Erythroblast (primary cell): ENCODE measurements around the gene AGBL4.
"Not testable (repeated sequence)": the region's sequence is repeated elsewhere in the genome, so short reads cannot be mapped to it uniquely, and the experiment has no call there.

Experiments
- DNase-seq, 2 experiments: peaks; one replicate each; lab custom pipeline; 2025; lab: John Stamatoyannopoulos, UW
- GATA1 ChIP-seq: IDR thresholded peaks from 2 replicates; pipeline ENCODE4 v1.6.1; 2011; ENCODE audit warnings: low read depth, mild to moderate bottlenecking, control low read depth, low read length, moderate library complexity
- POLR2A ChIP-seq: IDR thresholded peaks from 2 replicates; pipeline ENCODE4 v1.6.1; 2011; ENCODE audit warnings: mild to moderate bottlenecking, low read length

AGBL4 gene

GRCh38 chr1:49337251-49337650 is 686.5 kb downstream of the AGBL4 start:
- TF ChIP-seq POLR2A: no peak
- no peak for TF ChIP-seq GATA1
- no peak for DNase-seq

- TF ChIP-seq POLR2A: no peak
- no peak for TF ChIP-seq GATA1
- no peak for DNase-seq
Measured at GRCh38 chr1:49333906-49334305, 689.8 kb downstream of the AGBL4 start.

DNA sequence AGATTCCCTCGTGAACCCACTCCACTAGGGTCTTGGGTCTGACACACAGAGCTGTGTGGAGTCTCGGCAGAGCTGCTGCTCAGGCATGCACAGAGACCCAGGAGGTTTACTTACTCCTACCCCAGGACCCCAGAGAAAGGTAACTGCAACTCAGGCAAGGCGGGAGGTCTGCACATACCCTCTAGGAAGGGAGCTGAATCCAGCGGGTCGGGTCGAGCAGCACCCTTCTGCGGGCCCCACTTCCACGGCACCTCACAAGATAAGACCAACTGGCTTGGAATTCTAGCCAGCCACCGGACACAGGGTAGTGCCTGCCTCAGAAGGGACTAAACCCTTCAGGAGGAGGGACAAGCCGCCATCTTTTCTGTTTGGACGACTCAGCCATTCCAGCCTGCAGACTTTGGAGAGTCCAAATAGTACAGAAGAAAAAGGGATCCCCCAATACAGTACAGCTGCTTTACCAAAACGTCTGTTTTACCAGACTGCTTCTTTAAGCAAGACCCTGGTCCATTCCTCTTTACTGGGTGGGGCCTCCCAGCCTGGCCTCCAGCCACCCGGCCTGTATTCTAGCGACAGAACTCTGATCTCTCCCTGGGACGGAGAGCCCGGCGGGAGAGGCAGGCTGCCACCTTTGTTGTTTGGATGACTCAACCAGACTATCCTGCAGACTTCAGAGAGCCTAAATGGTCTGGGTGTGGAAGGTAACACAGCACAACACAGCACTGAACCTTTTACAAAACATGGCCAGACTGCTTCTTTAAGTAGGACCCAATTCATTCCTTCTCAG is 692.5 kb downstream of the AGBL4 start:
- DNase-seq: no peak
- TF ChIP-seq GATA1: no peak
- TF ChIP-seq POLR2A: no peak

DNA sequence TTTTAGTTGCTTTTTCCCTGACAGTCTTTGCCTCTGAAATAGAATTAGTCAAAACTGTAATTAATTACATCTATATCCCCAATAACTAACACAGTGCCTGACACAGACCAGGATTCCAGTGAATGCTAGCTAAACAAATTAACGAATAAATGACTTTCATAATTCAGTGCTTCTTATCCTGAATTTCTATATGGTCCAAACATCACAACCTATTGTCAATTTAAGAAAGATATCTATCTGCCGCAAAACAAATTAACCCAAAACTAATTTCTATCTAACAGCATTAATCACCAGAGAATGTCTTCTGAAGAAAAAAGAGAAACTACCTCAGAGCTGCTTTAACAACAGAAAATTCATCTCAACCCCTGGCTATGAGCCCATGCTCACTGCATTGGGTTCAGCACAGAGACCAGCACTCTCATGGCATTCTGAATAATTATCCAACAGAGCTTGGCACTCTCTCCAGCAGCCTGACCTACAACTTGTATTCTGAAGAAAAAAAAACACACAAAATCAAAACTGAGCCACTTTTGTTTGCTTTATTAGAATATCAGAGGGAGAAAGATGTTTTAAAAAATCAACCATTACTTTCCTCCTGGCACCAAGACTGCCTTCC is 699.7 kb downstream of the AGBL4 start:
- TF ChIP-seq POLR2A (no peak), GATA1 (no peak)
- DNase-seq: no peak

- not testable (repeated sequence) for DNase-seq
Measured at GRCh38 chr1:49320493-49320892, 703.3 kb downstream of the AGBL4 start.

DNA sequence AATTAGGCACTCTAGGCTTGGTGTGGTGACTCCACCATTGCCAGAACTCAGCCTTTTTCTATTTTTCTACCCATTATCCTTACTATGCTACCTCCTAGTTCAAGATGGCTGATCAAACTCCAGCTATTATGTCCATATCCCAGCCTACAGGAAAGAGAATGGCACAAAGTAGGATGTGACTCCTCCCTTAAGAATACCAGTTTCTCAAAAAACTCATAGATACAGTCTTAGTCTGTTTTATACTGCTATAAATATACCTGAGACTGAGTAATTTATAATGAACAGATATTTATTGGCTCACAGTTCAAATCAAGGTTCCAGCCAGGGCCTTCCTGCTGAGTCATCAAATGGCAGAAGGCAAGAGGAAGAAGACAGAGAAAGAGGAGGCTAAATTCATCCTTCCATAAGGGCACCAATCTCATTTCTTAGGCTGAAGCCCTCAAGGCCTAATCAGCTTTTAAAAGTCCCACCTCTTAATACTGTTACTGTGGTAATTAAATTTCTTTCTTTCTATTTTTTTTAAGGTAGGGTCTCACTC is 704.3 kb downstream of the AGBL4 start:
- no peak for DNase-seq
- TF ChIP-seq GATA1 (no peak), POLR2A (no peak)

DNA sequence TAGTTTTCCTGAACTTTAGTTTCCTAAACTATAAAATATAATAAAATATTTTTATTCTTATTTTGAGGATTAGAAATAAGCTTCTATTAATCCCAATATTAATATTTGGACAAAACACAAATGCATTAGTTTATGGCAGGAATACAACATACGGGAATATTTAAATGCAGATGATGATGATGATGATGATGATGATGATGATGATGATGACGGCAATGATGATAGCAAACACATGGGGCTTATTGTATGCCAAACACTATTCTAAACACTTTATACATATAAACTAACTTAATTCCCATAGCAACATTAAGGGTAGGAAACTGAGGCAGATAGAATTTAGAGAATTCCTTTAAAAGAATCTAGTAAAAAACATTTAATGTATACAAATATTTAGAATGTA is 705.5 kb downstream of the AGBL4 start:
- DNase-seq: no peak
- TF ChIP-seq POLR2A: no peak
- TF ChIP-seq GATA1: no peak

DNA sequence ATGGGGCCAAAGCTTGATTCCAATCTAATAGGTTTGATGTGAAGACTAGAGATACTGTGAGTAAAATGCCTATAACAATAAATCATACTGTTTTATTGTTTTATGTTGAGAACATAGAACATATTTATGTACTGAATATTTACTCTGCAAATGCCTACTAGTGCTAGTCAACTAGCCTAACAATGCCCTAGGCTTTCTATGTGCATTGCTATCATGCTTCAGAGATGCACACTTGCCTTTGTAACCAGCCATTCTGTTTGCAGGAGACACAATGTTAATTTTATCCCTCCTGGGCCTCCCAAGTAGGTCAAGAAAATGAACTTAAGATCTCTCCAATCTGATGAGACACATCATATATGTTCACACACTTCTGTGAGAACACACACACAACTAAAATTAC is 716.3 kb downstream of the AGBL4 start:
- TF ChIP-seq GATA1: no peak
- TF ChIP-seq POLR2A: no peak
- DNase-seq: no peak

DNA sequence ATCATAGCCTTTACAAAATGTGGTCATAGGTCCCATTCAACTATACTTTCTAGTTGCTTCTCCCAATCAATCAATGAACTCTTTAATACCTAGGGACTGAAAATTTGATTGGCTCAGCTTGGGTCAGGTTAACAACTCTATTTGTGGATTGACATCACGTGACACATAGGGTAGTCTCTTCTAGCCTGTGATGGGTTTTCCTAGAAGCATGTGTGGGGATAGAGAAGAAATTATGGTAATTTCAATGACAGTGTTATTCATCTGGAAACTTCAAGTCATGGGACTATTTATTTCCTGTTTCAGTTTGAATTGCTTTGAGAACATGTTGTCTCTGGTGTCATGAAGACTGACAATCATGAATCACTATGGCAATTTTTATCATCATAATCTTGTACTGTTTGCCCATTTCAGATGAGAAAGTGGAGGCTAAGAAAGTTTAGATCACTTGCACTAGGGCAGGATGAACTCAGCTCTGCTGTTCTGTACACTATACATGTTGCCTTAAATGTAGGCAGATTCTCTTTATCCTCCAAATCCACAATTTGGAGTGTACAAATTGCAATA is 717.2 kb downstream of the AGBL4 start:
- TF ChIP-seq POLR2A (no peak), GATA1 (no peak)
- no peak for DNase-seq

DNA sequence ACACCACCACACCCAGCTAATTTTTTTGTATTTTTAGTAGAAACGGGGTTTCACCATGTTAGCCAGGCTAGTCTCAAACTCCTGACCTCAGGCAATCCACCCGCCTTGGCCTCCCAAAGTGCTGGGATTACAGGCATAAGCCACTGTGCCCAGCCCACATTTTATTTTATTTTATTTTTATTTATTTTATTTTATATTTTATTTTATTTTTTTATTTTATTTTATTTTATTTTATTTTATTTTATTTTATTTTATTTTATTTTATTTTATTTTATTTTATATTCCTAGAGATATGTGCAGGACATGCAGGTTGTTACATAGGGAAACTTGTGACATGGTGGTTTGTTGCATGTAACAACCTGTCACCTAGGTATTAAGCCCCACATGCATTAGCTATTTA is 721.4 kb downstream of the AGBL4 start:
- DNase-seq: not testable (repeated sequence)

- no peak for DNase-seq
- TF ChIP-seq POLR2A (no peak), GATA1 (no peak)
Measured at GRCh38 chr1:49298304-49298703, 725.5 kb downstream of the AGBL4 start.

DNA sequence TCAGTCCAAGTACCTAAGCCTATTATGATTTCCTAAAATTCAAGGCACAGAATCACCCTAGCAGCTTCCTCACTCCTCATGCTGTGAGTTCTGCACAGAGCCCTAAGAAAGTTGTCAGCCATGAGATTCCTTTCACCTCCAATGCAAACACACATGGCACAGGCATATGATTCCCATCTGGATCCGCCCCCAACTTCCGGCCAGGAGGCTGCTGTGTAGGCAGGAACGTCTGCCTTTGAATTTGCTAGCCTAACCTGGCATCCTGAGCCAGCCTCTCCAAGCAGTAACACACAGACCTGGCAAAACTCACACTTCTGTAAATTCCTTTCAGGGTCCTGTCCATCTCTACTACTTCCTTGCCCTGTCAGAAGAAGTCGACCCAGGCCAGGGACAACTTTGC is 726.0 kb downstream of the AGBL4 start:
- no peak for DNase-seq
- TF ChIP-seq GATA1 (no peak), POLR2A (no peak)

- TF ChIP-seq GATA1 (no peak), POLR2A (no peak)
Measured at GRCh38 chr1:49294539-49294938, 729.2 kb downstream of the AGBL4 start.

GRCh38 chr1:49293016-49293415 is 730.7 kb downstream of the AGBL4 start:
- TF ChIP-seq GATA1 (no peak), POLR2A (no peak)
- DNase-seq: no peak

More at GRCh38 chr1:49294539-49294938, 729.2 kb downstream of the AGBL4 start:
- DNase-seq: no peak

DNA sequence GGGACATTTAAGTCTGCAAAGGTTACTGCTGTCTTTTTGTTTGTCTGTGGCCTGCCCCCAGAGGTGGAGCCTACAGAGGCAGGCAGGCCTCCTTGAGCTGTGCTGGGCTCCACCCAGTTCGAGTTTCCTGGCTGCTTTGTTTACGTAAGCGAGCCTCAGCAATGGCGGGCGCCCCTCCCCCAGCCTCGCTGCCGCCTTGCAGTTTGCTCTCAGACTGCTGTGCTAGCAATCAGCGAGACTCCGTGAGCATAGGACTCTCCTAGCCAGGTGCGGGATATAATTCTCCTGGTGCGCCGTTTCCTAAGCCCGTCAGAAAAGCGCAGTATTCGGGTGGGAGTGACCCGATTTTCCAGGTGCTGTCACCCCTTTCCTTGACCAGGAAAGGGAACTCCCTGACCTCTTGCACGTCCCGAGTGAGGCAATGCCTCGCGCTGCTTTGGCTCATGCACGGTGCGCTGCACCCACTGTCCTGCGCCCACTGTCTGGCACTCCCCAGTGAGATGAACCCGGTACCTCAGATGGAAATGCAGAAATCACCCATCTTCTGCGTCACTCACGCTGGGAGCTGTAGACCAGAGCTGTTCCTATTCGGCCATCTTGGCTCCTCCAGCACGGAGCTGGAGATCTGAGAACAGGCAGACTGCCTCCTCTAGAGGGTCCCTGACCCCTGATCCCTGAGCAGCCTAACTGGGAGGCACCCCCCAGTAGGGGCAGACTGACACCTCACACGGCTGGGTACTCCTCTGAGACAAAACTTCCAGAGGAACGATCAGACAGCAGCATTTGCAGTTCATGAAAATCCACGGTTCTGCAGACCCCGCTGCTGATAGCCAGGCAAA is 766.3 kb downstream of the AGBL4 start:
- not testable (repeated sequence) for DNase-seq
